GM19324 (cell line): ENCODE data around the gene SF3B3.
"Not testable (repeated sequence)": the region's sequence is repeated elsewhere in the genome, so short reads cannot be mapped to it uniquely, and the experiment has no call there.

ENCODE experiments used
- ATAC-seq: cut with Tn5 transposase; IDR thresholded peaks from one replicate; pipeline ENCODE4 v1.9.1; 2021; ENCODE audit warnings: mild to moderate bottlenecking, moderate library complexity; ENCODE audit not compliant: unreplicated experiment, low FRiP score

Gene SF3B3

GRCh38 chr16:70510216-70510615 lies 13.4 kb upstream of the SF3B3 start:
- ATAC-seq, result no peak

GRCh38 chr16:70511833-70512232 lies 11.8 kb upstream of the SF3B3 start:
- no peak for ATAC-seq

- ATAC-seq, result no peak
Measured at GRCh38 chr16:70512456-70512855, 11.2 kb upstream of the SF3B3 start.

GRCh38 chr16:70520612-70521297 lies 2.9 kb upstream of the SF3B3 start:
- ATAC-seq, result no peak

GRCh38 chr16:70522216-70523075 lies 1.2 kb upstream of the SF3B3 start:
- no peak for ATAC-seq

GRCh38 chr16:70523076-70523742 lies 407 bp upstream of the SF3B3 start, which contains the start of gene COG4:
Gene COG4 (minus strand): TSS chr16:70523554. CDS start chr16:70523543, 11 bp downstream.
- ATAC-seq, result peak; percentile 56

- not testable (repeated sequence) for ATAC-seq
Measured at GRCh38 chr16:70524399-70524825, 796 bp downstream of the SF3B3 start.

GRCh38 chr16:70526403-70526802 lies 2.8 kb downstream of the SF3B3 start:
- ATAC-seq, result no peak

GRCh38 chr16:70527315-70527996 lies 3.8 kb downstream of the SF3B3 start:
- no peak for ATAC-seq

- ATAC-seq, result no peak
Measured at GRCh38 chr16:70529051-70529777, 5.6 kb downstream of the SF3B3 start.

GRCh38 chr16:70529954-70530353 lies 6.3 kb downstream of the SF3B3 start:
- not testable (repeated sequence) for ATAC-seq

- no peak for ATAC-seq
Measured at GRCh38 chr16:70534971-70535370, 11.4 kb downstream of the SF3B3 start.

- ATAC-seq, result no peak
Measured at GRCh38 chr16:70540994-70541393, 17.4 kb downstream of the SF3B3 start.

GRCh38 chr16:70544548-70544947 lies 20.9 kb downstream of the SF3B3 start:
- ATAC-seq, result no peak

GRCh38 chr16:70548936-70549335 lies 25.3 kb downstream of the SF3B3 start:
- ATAC-seq, result no peak

GRCh38 chr16:70550082-70550481 lies 26.5 kb downstream of the SF3B3 start:
- no peak for ATAC-seq

- ATAC-seq, result no peak
Measured at GRCh38 chr16:70551788-70552187, 28.2 kb downstream of the SF3B3 start.

- ATAC-seq, result no peak
Measured at GRCh38 chr16:70552675-70553074, 29.1 kb downstream of the SF3B3 start.

GRCh38 chr16:70553645-70554044 lies 30.0 kb downstream of the SF3B3 start:
- no peak for ATAC-seq

- no peak for ATAC-seq
Measured at GRCh38 chr16:70556063-70556462, 32.4 kb downstream of the SF3B3 start.
